IMR-90 (cell line): ENCODE measurements around the gene KCNJ6.

Experiments used
- BHLHE40 ChIP-seq: fragments of 150-350 bp; IDR thresholded peaks from 2 replicates; pipeline ENCODE4 v1.6.1; 2016; ENCODE audit warnings: mild to moderate bottlenecking, low read depth, low read length
- CTCF ChIP-seq: conservative IDR thresholded peaks from 2 replicates; pipeline ENCODE4 v1.5.1; 2012; ENCODE audit warnings: mild to moderate bottlenecking, low read depth, low read length, improper control_type of control experiment
- MAFK ChIP-seq: IDR thresholded peaks from 2 replicates; pipeline ENCODE4 v1.6.1; 2012; ENCODE audit warnings: low read depth, low read length, improper control_type of control experiment
- MAZ ChIP-seq: IDR thresholded peaks from 2 replicates; pipeline ENCODE4 v1.6.1; 2012; ENCODE audit warnings: low read depth, mild to moderate bottlenecking, low read length, improper control_type of control experiment, moderate library complexity, borderline replicate concordance
- POLR2A ChIP-seq: IDR thresholded peaks from 2 replicates; pipeline ENCODE4 v1.6.1; 2012; ENCODE audit warnings: mild to moderate bottlenecking, low read depth, low read length
- RFX5 ChIP-seq: IDR thresholded peaks from 2 replicates; pipeline ENCODE4 v1.8.0; 2012; ENCODE audit warnings: low read depth, mild to moderate bottlenecking, low read length, moderate library complexity

- TF ChIP-seq MAZ: no peak
- no peak for TF ChIP-seq CTCF
- no peak for TF ChIP-seq POLR2A
- TF ChIP-seq RFX5: no peak
- TF ChIP-seq BHLHE40: no peak
- TF ChIP-seq MAFK: no peak
Observed at GRCh38 chr21:37688952-37689659, 227.2 kb downstream of the KCNJ6 start.
